Endothelial cell (in vitro differentiated cells): ENCODE results near the gene GAREM1. TPM values are rescaled to one million over a fixed set of nuclear protein-coding genes. Genes with fewer than 3 reads are reported as not detected.
A peak's percentile ranks its signal among the peaks of the same experiment; 100 is the strongest.

Experiments
- DNase-seq: peaks from one replicate; pipeline ENCODE4 v3.0.0; 2021; ENCODE audit warnings: low spot score
- H3K27ac Mint-ChIP-seq: one replicate; pipeline ENCODE4 v1.8.0; 2021; ENCODE audit warnings: mixed read lengths, inconsistent platforms; ENCODE audit not compliant: unreplicated experiment
- H3K27me3 Mint-ChIP-seq: one replicate; pipeline ENCODE4 v1.8.0; 2021; ENCODE audit warnings: mild to moderate bottlenecking, moderate library complexity, mixed read lengths, inconsistent platforms; ENCODE audit not compliant: unreplicated experiment
- H3K36me3 Mint-ChIP-seq: one replicate; pipeline ENCODE4 v1.8.0; 2021; ENCODE audit warnings: mild to moderate bottlenecking, low read depth, mixed read lengths, inconsistent platforms; ENCODE audit not compliant: unreplicated experiment
- H3K4me1 Mint-ChIP-seq: one replicate; pipeline ENCODE4 v1.8.0; 2021; ENCODE audit warnings: mild to moderate bottlenecking, mixed read lengths, inconsistent platforms; ENCODE audit not compliant: unreplicated experiment
- H3K4me3 Mint-ChIP-seq: one replicate; pipeline ENCODE4 v1.8.0; 2021; ENCODE audit warnings: mild to moderate bottlenecking, mixed read lengths, inconsistent platforms; ENCODE audit not compliant: unreplicated experiment
- H3K9me3 Mint-ChIP-seq: one replicate; pipeline ENCODE4 v1.8.0; 2021; ENCODE audit warnings: mixed read lengths, inconsistent platforms; ENCODE audit not compliant: unreplicated experiment
- total RNA-seq: library from RNA; stranded (reverse); fragmentation: NEBNext Ultra II Directional; extraction: Animal tissue kit (Norgen Biotek cat#: 25700); gene quantifications from one replicate; pipeline ENCODE4 v1.2.1, GENCODE V29; 2021; ENCODE audit not compliant: unreplicated experiment
- TF ChIP-seq, protein P1 (sequence below): fragments of 200-600 bp; sonication (generic); IDR thresholded peaks from one replicate; pipeline ENCODE4 v1.5.0; 2021; ENCODE audit warnings: antibody characterized with exemption; ENCODE audit not compliant: unreplicated experiment

Gene GAREM1
- total RNA-seq, 1 donor from 2014 or later: 1.2 TPM

DNA sequence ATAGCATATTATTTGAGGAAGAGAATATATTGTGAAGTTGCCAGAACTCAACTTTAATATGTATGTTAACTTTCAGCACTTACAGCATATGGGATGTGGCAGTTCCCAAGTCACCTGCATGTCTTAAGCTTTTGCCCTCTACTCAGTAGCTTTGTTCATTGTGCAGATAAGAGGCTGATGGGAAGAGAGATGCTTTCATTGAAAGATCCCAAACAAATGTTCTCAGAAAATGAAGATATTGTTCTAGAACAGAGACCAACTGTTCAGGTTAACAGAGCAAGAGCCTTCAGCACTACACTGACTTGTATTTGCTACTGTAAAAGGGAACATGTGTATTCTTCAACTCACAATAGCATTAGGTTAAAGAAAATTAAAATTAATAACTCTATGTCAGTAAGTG is 28.1 kb downstream of the GAREM1 start:
- no peaks in the 10 kb centered on the region for H3K9me3 Mint-ChIP-seq
- H3K36me3 Mint-ChIP-seq: no peaks in the 10 kb centered on the region
- no peak for DNase-seq
- H3K27ac Mint-ChIP-seq: no peak overlapping the region
- no peaks in the 10 kb centered on the region for H3K27me3 Mint-ChIP-seq
- TF ChIP-seq, protein P1, sequence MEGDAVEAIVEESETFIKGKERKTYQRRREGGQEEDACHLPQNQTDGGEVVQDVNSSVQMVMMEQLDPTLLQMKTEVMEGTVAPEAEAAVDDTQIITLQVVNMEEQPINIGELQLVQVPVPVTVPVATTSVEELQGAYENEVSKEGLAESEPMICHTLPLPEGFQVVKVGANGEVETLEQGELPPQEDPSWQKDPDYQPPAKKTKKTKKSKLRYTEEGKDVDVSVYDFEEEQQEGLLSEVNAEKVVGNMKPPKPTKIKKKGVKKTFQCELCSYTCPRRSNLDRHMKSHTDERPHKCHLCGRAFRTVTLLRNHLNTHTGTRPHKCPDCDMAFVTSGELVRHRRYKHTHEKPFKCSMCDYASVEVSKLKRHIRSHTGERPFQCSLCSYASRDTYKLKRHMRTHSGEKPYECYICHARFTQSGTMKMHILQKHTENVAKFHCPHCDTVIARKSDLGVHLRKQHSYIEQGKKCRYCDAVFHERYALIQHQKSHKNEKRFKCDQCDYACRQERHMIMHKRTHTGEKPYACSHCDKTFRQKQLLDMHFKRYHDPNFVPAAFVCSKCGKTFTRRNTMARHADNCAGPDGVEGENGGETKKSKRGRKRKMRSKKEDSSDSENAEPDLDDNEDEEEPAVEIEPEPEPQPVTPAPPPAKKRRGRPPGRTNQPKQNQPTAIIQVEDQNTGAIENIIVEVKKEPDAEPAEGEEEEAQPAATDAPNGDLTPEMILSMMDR: no peak
- H3K4me3 Mint-ChIP-seq: no peak overlapping the region
- no peaks in the 10 kb centered on the region for H3K4me1 Mint-ChIP-seq

DNA sequence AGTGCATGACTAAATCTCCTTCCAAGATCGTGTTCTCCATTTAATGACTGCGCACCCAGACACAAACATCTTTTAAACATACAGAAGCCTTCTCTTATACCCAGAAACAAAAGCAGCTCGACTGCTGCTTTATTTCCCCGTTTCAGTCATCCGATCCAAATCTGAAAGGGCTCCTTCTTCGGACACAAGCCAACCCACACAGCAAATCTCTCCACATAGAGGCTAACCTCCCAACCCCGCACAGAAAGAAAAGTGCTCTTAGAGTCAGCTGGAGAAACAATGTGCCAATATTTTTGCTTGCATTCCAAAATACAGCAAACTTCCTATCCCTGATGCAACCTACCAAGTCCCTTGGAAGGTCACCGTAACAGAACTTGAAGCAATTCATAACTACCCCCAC is 29.1 kb downstream of the GAREM1 start:
- no peaks in the 10 kb centered on the region for H3K27me3 Mint-ChIP-seq
- TF ChIP-seq, protein P1: no peak
- no peaks in the 10 kb centered on the region for H3K36me3 Mint-ChIP-seq
- no peaks in the 10 kb centered on the region for H3K9me3 Mint-ChIP-seq
- DNase-seq: no peak
- H3K4me3 Mint-ChIP-seq: no peak overlapping the region
- H3K27ac Mint-ChIP-seq: no peak overlapping the region
- H3K4me1 Mint-ChIP-seq: no peaks in the 10 kb centered on the region

DNA sequence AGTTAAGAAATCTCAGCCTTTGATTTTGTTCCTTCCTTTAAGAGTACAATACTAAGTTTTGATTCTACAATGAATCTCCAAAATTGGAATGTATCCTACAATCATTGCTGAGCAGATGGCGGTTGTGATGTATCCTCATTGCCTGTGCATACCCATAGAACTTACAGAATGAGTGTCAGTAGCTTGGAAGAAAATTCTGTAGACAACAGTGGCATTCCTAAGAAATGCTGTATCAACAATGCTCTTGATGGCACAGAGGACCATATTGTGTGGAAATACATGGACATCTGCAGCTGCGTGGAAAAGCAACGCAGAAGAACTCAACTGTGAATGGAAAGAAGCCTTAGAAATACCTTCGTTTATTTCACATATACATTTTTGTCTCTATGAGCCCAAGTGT is 30.2 kb downstream of the GAREM1 start:
- H3K9me3 Mint-ChIP-seq: no peaks in the 10 kb centered on the region

DNA sequence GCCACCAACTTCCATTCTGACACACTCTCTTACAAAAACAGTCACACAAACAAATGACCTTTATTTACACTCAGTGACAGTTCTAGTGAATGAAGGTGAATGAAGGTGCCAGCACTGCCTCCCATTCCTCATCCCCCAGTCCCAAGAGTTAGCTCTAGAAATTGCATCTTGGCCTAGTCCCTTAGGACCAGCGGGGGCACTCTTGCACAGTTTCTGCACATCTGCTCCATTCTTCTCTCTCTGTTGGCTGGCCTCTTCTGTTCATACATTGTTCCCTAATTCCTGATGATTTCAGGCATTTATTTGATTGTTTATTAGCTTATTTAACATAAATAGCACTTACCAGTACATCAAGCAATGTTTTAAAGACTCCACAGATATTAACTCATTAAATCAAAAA is 30.9 kb downstream of the GAREM1 start:
- no peaks in the 10 kb centered on the region for H3K9me3 Mint-ChIP-seq
- TF ChIP-seq, protein P1: no peak
- peak; percentile 16 for DNase-seq
- no peaks in the 10 kb centered on the region for H3K4me1 Mint-ChIP-seq
- H3K36me3 Mint-ChIP-seq: no peaks in the 10 kb centered on the region
- H3K4me3 Mint-ChIP-seq: no peak overlapping the region
- no peaks in the 10 kb centered on the region for H3K27me3 Mint-ChIP-seq
- no peak overlapping the region for H3K27ac Mint-ChIP-seq

More for the DNA sequence above, 30.2 kb downstream of the GAREM1 start:
- Mint-ChIP-seq H3K27me3 (no peaks in the 10 kb centered on the region), H3K27ac (no peak overlapping the region), H3K4me1 (no peaks in the 10 kb centered on the region), H3K4me3 (no peak overlapping the region), H3K36me3 (no peaks in the 10 kb centered on the region)
- TF ChIP-seq, protein P1: no peak
- no peak for DNase-seq

DNA sequence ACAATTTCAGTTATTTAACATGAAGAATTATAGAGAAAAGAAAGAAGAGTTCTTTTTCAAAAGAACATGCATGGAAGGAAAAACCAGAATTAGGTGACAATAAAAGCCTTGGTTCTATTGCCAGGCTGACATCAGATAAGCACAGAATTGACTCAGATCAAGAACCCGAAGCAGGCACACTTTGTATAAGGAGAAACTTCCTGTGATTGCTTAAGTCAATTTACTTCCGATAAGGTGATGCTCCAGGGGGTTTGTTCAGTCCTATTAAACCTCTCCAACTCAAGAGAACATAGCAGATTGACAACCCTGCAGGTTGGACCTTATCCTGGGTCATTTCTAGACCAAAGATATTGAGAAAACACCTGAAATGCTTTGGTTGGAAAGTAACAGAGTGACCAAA is 31.4 kb downstream of the GAREM1 start:
- H3K9me3 Mint-ChIP-seq: no peaks in the 10 kb centered on the region
- H3K4me1 Mint-ChIP-seq: no peaks in the 10 kb centered on the region
- TF ChIP-seq, protein P1: no peak
- no peak overlapping the region for H3K27ac Mint-ChIP-seq
- H3K27me3 Mint-ChIP-seq: no peaks in the 10 kb centered on the region
- H3K4me3 Mint-ChIP-seq: no peak overlapping the region
- no peak for DNase-seq
- no peaks in the 10 kb centered on the region for H3K36me3 Mint-ChIP-seq
